Liver (tissue), 9 donors: ENCODE data around the gene SUCLG2. TPM values are rescaled to one million over a fixed set of nuclear protein-coding genes. Genes with fewer than 3 reads are reported as not detected.

ENCODE experiments used
- DNase-seq: peaks from one replicate; pipeline ENCODE4 v3.0.0-alpha.2; 2017; ENCODE audit warnings: low spot score
- H3K27ac ChIP-seq, 2 donors: one replicate each; pipeline ENCODE4 v1.7.0; 2013; ENCODE audit warnings: inconsistent platforms in 2 of 2, low read length in 2 of 2, control low read depth in 1 of 2, low read depth in 1 of 2, mild to moderate bottlenecking in 1 of 2
- H3K27me3 ChIP-seq, 4 donors: one replicate each; pipeline versions ENCODE4 v1.6.1 to v1.7.0; 2013; ENCODE audit warnings: low read length in 3 of 4, inconsistent platforms in 1 of 4, mild to moderate bottlenecking in 1 of 4, moderate library complexity in 1 of 4; ENCODE audit not compliant: control insufficient read depth in 4 of 4, insufficient read depth in 4 of 4
- H3K36me3 ChIP-seq, 4 donors: one replicate each; pipeline versions ENCODE4 v1.6.1 to v1.7.0; 2013; ENCODE audit warnings: low read length in 3 of 4, mild to moderate bottlenecking in 3 of 4, low read depth in 1 of 4, moderate library complexity in 1 of 4; ENCODE audit not compliant: control insufficient read depth in 4 of 4, insufficient read depth in 3 of 4
- H3K4me1 ChIP-seq, 4 donors: one replicate each; pipeline versions ENCODE4 v1.6.1 to v1.7.0; 2013; ENCODE audit warnings: low read length in 3 of 4, mild to moderate bottlenecking in 3 of 4, moderate library complexity in 1 of 4; ENCODE audit not compliant: control insufficient read depth in 4 of 4, insufficient read depth in 4 of 4
- H3K4me3 ChIP-seq, 3 donors: one replicate each; pipeline versions ENCODE4 v1.6.1 to v1.7.0; 2013; ENCODE audit warnings: low read length in 3 of 3, control low read depth in 1 of 3, low read depth in 1 of 3, mild to moderate bottlenecking in 1 of 3
- H3K9ac ChIP-seq, 2 donors: one replicate each; pipeline ENCODE4 v1.7.0; 2013; ENCODE audit warnings: low read length in 2 of 2, mild to moderate bottlenecking in 2 of 2, moderate library complexity in 2 of 2, control low read depth in 1 of 2, low read depth in 1 of 2
- H3K9me3 ChIP-seq, 4 donors: one replicate each; pipeline versions ENCODE4 v1.6.1 to v1.7.0; 2013; ENCODE audit warnings: low read length in 3 of 4; ENCODE audit not compliant: control insufficient read depth in 4 of 4
- ATF3 ChIP-seq: IDR thresholded peaks from 2 replicates; pipeline ENCODE4 v1.6.1; 2016; ENCODE audit warnings: antibody characterized with exemption
- CTCF ChIP-seq: fragments of 150-350 bp; IDR thresholded peaks from 2 replicates; pipeline ENCODE4 v1.5.1; 2017; ENCODE audit warnings: improper control_type of control experiment, low read depth, low read length; ENCODE audit not compliant: missing input control
- EGR1 ChIP-seq, 2 donors: IDR thresholded peaks; 2 replicates each; pipeline ENCODE4 v1.6.1; 2016 to 2018; ENCODE audit warnings: antibody characterized with exemption in 2 of 2, low read depth in 2 of 2
- FOXA1 ChIP-seq: IDR thresholded peaks from 2 replicates; pipeline ENCODE4 v1.6.1; 2016; ENCODE audit warnings: antibody characterized with exemption
- FOXA2 ChIP-seq: IDR thresholded peaks from 2 replicates; pipeline ENCODE4 v1.6.1; 2016; ENCODE audit warnings: antibody characterized with exemption
- GABPA ChIP-seq, 2 donors: IDR thresholded peaks in 1 of 2; conservative IDR thresholded peaks in 1 of 2; 2 replicates each; pipeline ENCODE4 v1.6.1; 2016; ENCODE audit warnings: antibody characterized with exemption in 2 of 2, mild to moderate bottlenecking in 1 of 2, moderate library complexity in 1 of 2
- HNF4A ChIP-seq, 2 donors: conservative IDR thresholded peaks; 2 replicates each; pipeline ENCODE4 v1.6.1; 2016; ENCODE audit warnings: antibody characterized with exemption in 2 of 2, mild to moderate bottlenecking in 2 of 2
- HNF4G ChIP-seq: IDR thresholded peaks from 2 replicates; pipeline ENCODE4 v1.6.1; 2016; ENCODE audit warnings: antibody characterized with exemption
- JUND ChIP-seq, 2 donors: IDR thresholded peaks; 2 replicates each; pipeline ENCODE4 v1.6.1; 2016; ENCODE audit warnings: antibody characterized with exemption in 2 of 2
- MAX ChIP-seq: IDR thresholded peaks from 2 replicates; pipeline ENCODE4 v1.6.1; 2016; ENCODE audit warnings: antibody characterized with exemption
- NR2F2 ChIP-seq: IDR thresholded peaks from 2 replicates; pipeline ENCODE4 v1.6.1; 2016; ENCODE audit warnings: antibody characterized with exemption
- RAD21 ChIP-seq, 2 donors: IDR thresholded peaks; 2 replicates each; pipeline ENCODE4 v1.6.1; 2016; ENCODE audit warnings: antibody characterized with exemption in 2 of 2, mild to moderate bottlenecking in 2 of 2
- REST ChIP-seq: IDR thresholded peaks from 2 replicates; pipeline ENCODE4 v1.6.1; 2016; ENCODE audit warnings: antibody characterized with exemption, mild to moderate bottlenecking
- RXRA ChIP-seq, 2 donors: IDR thresholded peaks; 2 replicates each; pipeline ENCODE4 v1.6.1; 2017 to 2018; ENCODE audit warnings: antibody characterized with exemption in 2 of 2, mild to moderate bottlenecking in 1 of 2
- SP1 ChIP-seq: IDR thresholded peaks from 2 replicates; pipeline ENCODE4 v1.6.1; 2018; ENCODE audit warnings: antibody characterized with exemption, mild to moderate bottlenecking
- TAF1 ChIP-seq: conservative IDR thresholded peaks from 2 replicates; pipeline ENCODE4 v1.6.1; 2016; ENCODE audit warnings: antibody characterized with exemption, mild to moderate bottlenecking
- YY1 ChIP-seq: IDR thresholded peaks from 2 replicates; pipeline ENCODE4 v1.6.1; 2016; ENCODE audit warnings: antibody characterized with exemption, mild to moderate bottlenecking
- ZBTB33 ChIP-seq: IDR thresholded peaks from 2 replicates; pipeline ENCODE4 v1.6.1; 2016; ENCODE audit warnings: antibody characterized with exemption
- WGBS: extraction: QIAGEN DNeasy Blood & Tissue Kit; methylation state at CpG from one replicate; pipeline ENCODE4 v1.1.7; 2013; 5-methylcytosine and 5-hydroxymethylcytosine counted together
- polyA plus RNA-seq, 2 donors: library from polyadenylated mRNA; stranded (reverse) in 1 of 2; unstranded in 1 of 2; fragments of 200-250 nt in 1 of 2; fragments of >200 nt in 1 of 2; fragmentation: Nextera tagmentation in 1 of 2; extraction: Ambion mirVana in 1 of 2; gene quantifications; one replicate each; pipeline versions ENCODE4 v1.2.1 to v1.2.3, GENCODE V29; 2013 to 2015
- total RNA-seq, 2 donors: library from RNA; depleted of rRNA; stranded (reverse); fragments of >200 nt; gene quantifications; one replicate each; pipeline ENCODE4 v1.2.3, GENCODE V29; 2014
- donor health status: healthy.
- donor health status: healthy.
- donor health status: healthy.
- donor health status: healthy.
- donor health status: healthy.

SUCLG2 gene
- total and polyA plus RNA-seq, 4 donors, result 45.3 to 114 (median 92.8) TPM

GRCh38 chr3:67569324-67569723, 85.1 kb downstream of the SUCLG2 start:
- TF ChIP-seq TAF1, result no peak
- peak; percentile 22 for TF ChIP-seq MAX
- TF ChIP-seq FOXA1, result no peak
- peak; percentile 40 for TF ChIP-seq YY1
- TF ChIP-seq SP1, result peak; percentile 65
- TF ChIP-seq RAD21 (IDR thresholded peaks at IDR 0.05), result peak; percentile 10 to 19
- no peak for TF ChIP-seq GABPA (IDR thresholded peaks at IDR 0.05 in 1 of 2, conservative IDR thresholded peaks at IDR 0.05 in 1 of 2)
- TF ChIP-seq RXRA (IDR thresholded peaks at IDR 0.05), result peak; percentile 26 to 44
- peak; percentile 94 to 96 for TF ChIP-seq HNF4A (conservative IDR thresholded peaks at IDR 0.05)
- TF ChIP-seq JUND (IDR thresholded peaks at IDR 0.05), result peak in 1 of 2 donors; percentile 17
- peak; percentile 78 for TF ChIP-seq HNF4G
- TF ChIP-seq EGR1 (IDR thresholded peaks at IDR 0.05; ENCODE audit: low read depth in 2 of 2), result peak in 1 of 2 donors; percentile 40
- TF ChIP-seq FOXA2, result peak; percentile 13
- TF ChIP-seq ATF3, result no peak
- WGBS, result 64% methylated on average over 3 of the region's 3 CpGs
- DNase-seq, result no peak

GRCh38 chr3:67567893-67568292, 86.5 kb downstream of the SUCLG2 start:
- no peaks in the 10 kb centered on the region for H3K27me3 ChIP-seq
- H3K9ac ChIP-seq, result no peak overlapping the region
- no peak overlapping the region for H3K27ac ChIP-seq
- H3K4me1 ChIP-seq, result peaks cover 0 to 7% (median 0%) of the 10 kb centered on the region in 4 donors
- no peaks in the 10 kb centered on the region for H3K9me3 ChIP-seq
- peaks cover 0 to 1% (median 0%) of the 10 kb centered on the region in 4 donors for H3K36me3 ChIP-seq
- TF ChIP-seq MAX (no peak), GABPA (IDR thresholded peaks at IDR 0.05 in 1 of 2, conservative IDR thresholded peaks at IDR 0.05 in 1 of 2) (no peak), FOXA2 (no peak), ZBTB33 (no peak), HNF4G (no peak), JUND (IDR thresholded peaks at IDR 0.05) (no peak), FOXA1 (no peak), RAD21 (IDR thresholded peaks at IDR 0.05) (no peak), HNF4A (conservative IDR thresholded peaks at IDR 0.05) (no peak), NR2F2 (no peak), RXRA (IDR thresholded peaks at IDR 0.05) (no peak), REST (no peak), ATF3 (no peak), YY1 (no peak), CTCF (no peak), TAF1 (no peak), EGR1 (IDR thresholded peaks at IDR 0.05; ENCODE audit: low read depth in 2 of 2) (no peak), SP1 (no peak)
- no peak overlapping the region for H3K4me3 ChIP-seq
- no peak for DNase-seq
- 89% methylated on average over 5 of the region's 5 CpGs for WGBS

More at GRCh38 chr3:67569324-67569723, 85.1 kb downstream of the SUCLG2 start:
- H3K4me3 ChIP-seq, result no peak overlapping the region
- peaks cover 0 to 7% (median 0%) of the 10 kb centered on the region in 4 donors for H3K4me1 ChIP-seq
- no peak overlapping the region for H3K27ac ChIP-seq
- peaks cover 0 to 1% (median 0%) of the 10 kb centered on the region in 4 donors for H3K36me3 ChIP-seq
- H3K9me3 ChIP-seq, result no peaks in the 10 kb centered on the region
- no peaks in the 10 kb centered on the region for H3K27me3 ChIP-seq
- no peak overlapping the region for H3K9ac ChIP-seq
